Lower lobe of right lung (tissue), 2 donors: Measurements from ENCODE around the gene SHISAL2A. TPM values are rescaled to one million over a fixed set of nuclear protein-coding genes. Genes with fewer than 3 reads are reported as not detected.

Source experiments
- ATAC-seq, 2 donors: fragments of 200-7000 bp; cut with Tn5 transposase; one replicate each; pipeline ENCODE4 v1.9.1; 2020 to 2022; ENCODE audit warnings: mild to moderate bottlenecking in 2 of 2, moderate library complexity in 2 of 2
- DNase-seq: peaks from one replicate; pipeline ENCODE4 v3.0.0-alpha.2; 2020
- H3K27ac ChIP-seq: fragments of 200-600 bp; one replicate; pipeline ENCODE4 v1.8.0; 2022
- H3K27me3 ChIP-seq: fragments of 200-600 bp; one replicate; pipeline ENCODE4 v1.8.0; 2022; ENCODE audit warnings: low read depth
- H3K36me3 ChIP-seq: fragments of 200-600 bp; one replicate; pipeline ENCODE4 v1.8.0; 2022; ENCODE audit warnings: mild to moderate bottlenecking
- H3K4me1 ChIP-seq: fragments of 200-600 bp; one replicate; pipeline ENCODE4 v1.8.0; 2022
- H3K4me3 ChIP-seq: fragments of 200-600 bp; one replicate; pipeline ENCODE4 v1.8.0; 2022; ENCODE audit warnings: mild to moderate bottlenecking
- H3K9me3 ChIP-seq: fragments of 200-600 bp; one replicate; pipeline ENCODE4 v1.8.0; 2022
- CTCF ChIP-seq: fragments of 200-600 bp; IDR thresholded peaks from one replicate; pipeline ENCODE4 v1.8.0; 2022; ENCODE audit warnings: antibody characterized with exemption, mild to moderate bottlenecking
- intact Hi-C: fragments of 100-400 bp; cut with DNase I; formaldehyde crosslinking; loops from one replicate; pipeline ENCODE4 v1.11.0; 2022
- total RNA-seq: library from RNA; stranded (reverse); fragmentation: NEBNext Ultra II Directional; extraction: Animal tissue kit (Norgen Biotek cat#: 25700); gene quantifications from one replicate; pipeline ENCODE4 v1.2.1, GENCODE V29; 2021
- donor health status: DM: no; HTN: yes; CAD: no; lungs with severe emphysema.

The SHISAL2A gene
- total RNA-seq, 1 donor from 2014 or later = 1.6 TPM

GRCh38 chr1:52603630-52604029, 29.3 kb upstream of the SHISAL2A start:
- H3K9me3 ChIP-seq = no peaks in the 10 kb centered on the region
- peaks cover 19% of the 10 kb centered on the region for H3K36me3 ChIP-seq
- peak overlapping the region; percentile 63 for H3K27ac ChIP-seq
- intact Hi-C loops = no loop called here
- H3K4me3 ChIP-seq = no peak overlapping the region
- H3K4me1 ChIP-seq = peaks cover 24% of the 10 kb centered on the region
- ATAC-seq = no peak
- no peak for DNase-seq
- no peak for TF ChIP-seq CTCF
- H3K27me3 ChIP-seq = no peaks in the 10 kb centered on the region

- DNase-seq (no peak), ATAC-seq (no peak)
- intact Hi-C loops = no loop called here
- no peaks in the 10 kb centered on the region for H3K27me3 ChIP-seq
- no peak overlapping the region for H3K27ac ChIP-seq
- H3K4me3 ChIP-seq = no peak overlapping the region
- H3K36me3 ChIP-seq = peaks cover 21% of the 10 kb centered on the region
- TF ChIP-seq CTCF = no peak
- no peaks in the 10 kb centered on the region for H3K9me3 ChIP-seq
- peaks cover 24% of the 10 kb centered on the region for H3K4me1 ChIP-seq
Observed at GRCh38 chr1:52604063-52604770, 28.8 kb upstream of the SHISAL2A start.

- no peaks in the 10 kb centered on the region for H3K9me3 ChIP-seq
- intact Hi-C loops = no loop called here
- H3K36me3 ChIP-seq = peaks cover under 1% of the 10 kb centered on the region
- ATAC-seq = peak in 1 of 2 donors; percentile 19
- H3K4me3 ChIP-seq = no peak overlapping the region
- TF ChIP-seq CTCF = no peak
- no peaks in the 10 kb centered on the region for H3K27me3 ChIP-seq
- DNase-seq = no peak
- no peaks in the 10 kb centered on the region for H3K4me1 ChIP-seq
- no peak overlapping the region for H3K27ac ChIP-seq
Observed at GRCh38 chr1:52613636-52614373, 19.2 kb upstream of the SHISAL2A start.

DNA sequence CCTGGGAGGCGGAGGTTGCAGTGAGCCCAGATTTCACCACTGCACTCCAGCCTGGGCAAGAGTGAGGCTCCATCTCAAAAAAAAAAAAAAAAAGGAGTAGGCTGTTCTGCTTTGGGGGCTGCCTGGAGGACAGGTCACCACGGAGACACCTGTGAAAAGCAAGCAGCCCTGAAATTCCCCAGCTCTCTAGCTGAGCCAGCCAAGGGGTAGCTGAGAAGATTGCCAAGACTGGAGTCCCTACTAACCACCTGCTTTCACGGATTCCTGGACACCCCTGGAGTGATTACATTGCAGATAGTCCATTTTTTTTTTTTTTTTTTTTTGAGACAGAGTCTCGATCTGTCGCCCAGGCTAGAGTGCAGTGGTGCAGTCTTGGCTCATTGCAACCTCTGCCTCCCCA, 18.3 kb upstream of the SHISAL2A start:
- intact Hi-C loops = no loop called here
- ATAC-seq = no peak
- no peaks in the 10 kb centered on the region for H3K36me3 ChIP-seq

GRCh38 chr1:52615489-52616042, 17.4 kb upstream of the SHISAL2A start:
- Histone ChIP-seq H3K4me1 (no peaks in the 10 kb centered on the region), H3K9me3 (no peaks in the 10 kb centered on the region), H3K27me3 (no peaks in the 10 kb centered on the region), H3K4me3 (no peak overlapping the region), H3K27ac (no peak overlapping the region), H3K36me3 (no peaks in the 10 kb centered on the region)
- intact Hi-C loops = no loop called here
- TF ChIP-seq CTCF = no peak
- ATAC-seq = no peak
- DNase-seq = no peak

More for the DNA sequence above, 18.3 kb upstream of the SHISAL2A start:
- Histone ChIP-seq H3K9me3 (no peaks in the 10 kb centered on the region), H3K27ac (no peak overlapping the region), H3K4me1 (no peaks in the 10 kb centered on the region), H3K4me3 (no peak overlapping the region), H3K27me3 (no peaks in the 10 kb centered on the region)
- TF ChIP-seq CTCF = no peak
- no peak for DNase-seq
